ENCODE results near the gene ATP13A3.

ATP13A3 gene

GRCh38 chr3:194368918-194369317 lies 117.9 kb downstream of the ATP13A3 start:
- DNase-seq: no peak

- no peak for DNase-seq
These were observed 118.6 kb downstream of the ATP13A3 start for GRCh38 chr3:194367992-194368841.

GRCh38 chr3:194365978-194366490 lies 120.8 kb downstream of the ATP13A3 start:
- DNase-seq: no peak

GRCh38 chr3:194365526-194365925 lies 121.3 kb downstream of the ATP13A3 start:
- no peak for DNase-seq

GRCh38 chr3:194364652-194365434 lies 122.0 kb downstream of the ATP13A3 start:
- no peak for DNase-seq

- no peak for DNase-seq
These were observed 122.5 kb downstream of the ATP13A3 start for GRCh38 chr3:194364314-194364651.

GRCh38 chr3:194360568-194360967 lies 126.2 kb downstream of the ATP13A3 start:
- no peak for DNase-seq

- no peak for DNase-seq
These were observed 129.1 kb downstream of the ATP13A3 start for GRCh38 chr3:194357681-194358080.

GRCh38 chr3:194355379-194355778 lies 131.4 kb downstream of the ATP13A3 start:
- DNase-seq: no peak

- DNase-seq: no peak
These were observed 132.5 kb downstream of the ATP13A3 start for GRCh38 chr3:194354315-194354714.
